HCT116 (cell line): ENCODE measurements around the gene MAP4K4. TPM values are rescaled to one million over a fixed set of nuclear protein-coding genes. Genes with fewer than 3 reads are reported as not detected.

ENCODE experiments used
- ATAC-seq: fragments of 200-7000 bp; cut with Tn5 transposase; 2 replicates; pipeline ENCODE4 v1.9.1; 2020; ENCODE audit warnings: mild to moderate bottlenecking, moderate library complexity
- BruUV-seq: library from RNA; stranded (reverse); fragments of 400-500 nt; replicated peaks from 2 replicates; lab custom pipeline; 2021; lab: Mats Ljungman, UMichigan
- CTCF ChIA-PET: fragments of 300-600 bp; sonication (Branson Sonifier 250); formaldehyde crosslinking; loops from one replicate; lab custom pipeline; 2021; ENCODE audit warnings: antibody characterized with exemption; lab: Charles Lee
- POLR2A ChIA-PET: fragments of 300-600, 350-600 bp; sonication (Branson Sonifier 250); formaldehyde crosslinking; loops from one replicate; lab custom pipeline; 2021; ENCODE audit warnings: antibody characterized with exemption; lab: Charles Lee
- RAD21 ChIA-PET, 2 experiments: fragments of 300-600 bp; sonication (Branson Sonifier 250); formaldehyde crosslinking; loops; one replicate each; lab custom pipeline; 2023; ENCODE audit warnings: low total read pairs in 2 of 2; ENCODE audit not compliant: uncharacterized antibody in 2 of 2, unreplicated experiment in 2 of 2, low non-redundant PET in 1 of 2; lab: Charles Lee
- DNase-seq: peaks from one replicate; pipeline ENCODE4 v3.0.0-alpha.2; 2010; ENCODE audit warnings: low read depth, low spot score
- H2AFZ ChIP-seq: fragments of 200-600 bp; shearing (Covaris generic), sonication (generic); 2 replicates; pipeline ENCODE4 v1.6.1; 2017; ENCODE audit warnings: low read depth, mixed run types, mixed read lengths, antibody characterized with exemption, low read length; ENCODE audit not compliant: poor library complexity, severe bottlenecking
- H3K27ac ChIP-seq: 2 replicates; pipeline ENCODE4 v1.5.1; 2012; ENCODE audit warnings: low read depth, low read length
- H3K27me3 ChIP-seq: fragments of 200-600 bp; sonication (generic); 2 replicates; pipeline ENCODE4 v1.6.1; 2016; ENCODE audit warnings: mixed run types, low read length, mixed read lengths; ENCODE audit not compliant: insufficient read depth
- H3K36me3 ChIP-seq, 2 experiments: fragments of 200-500 bp in 1 of 2; fragments of 200-600 bp in 1 of 2; sonication (Bioruptor generic) in 1 of 2; sonication (generic) in 1 of 2; 2 replicates each; pipeline versions ENCODE4 v1.5.1 to v1.6.1; 2014 to 2016; ENCODE audit warnings: low read length in 2 of 2, inconsistent platforms in 1 of 2, mixed read lengths in 1 of 2, mixed run types in 1 of 2; ENCODE audit not compliant: insufficient read depth in 2 of 2, control insufficient read depth in 1 of 2
- H3K4me1 ChIP-seq, 2 experiments: fragments of 200-600 bp in 1 of 2; sonication (generic) in 1 of 2; 2 replicates each; pipeline versions ENCODE4 v1.5.1 to v1.6.1; 2012 to 2017; ENCODE audit warnings: low read length in 2 of 2, inconsistent platforms in 1 of 2, mild to moderate bottlenecking in 1 of 2, mixed read lengths in 1 of 2, mixed run types in 1 of 2, moderate library complexity in 1 of 2; ENCODE audit not compliant: insufficient read depth in 2 of 2, control insufficient read depth in 1 of 2
- H3K4me2 ChIP-seq: fragments of 200-600 bp; sonication (generic); 2 replicates; pipeline ENCODE4 v1.6.1; 2017; ENCODE audit warnings: mixed run types, low read length, mixed read lengths
- H3K4me3 ChIP-seq, 2 experiments: fragments of 200-600 bp in 1 of 2; sonication (generic) in 1 of 2; replicated peaks in 1 of 2; 2 replicates each; pipeline ENCODE4 v1.5.1; 2011 to 2016; ENCODE audit warnings: low read length in 2 of 2, control low read depth in 1 of 2, low read depth in 1 of 2, mild to moderate bottlenecking in 1 of 2, mixed read lengths in 1 of 2, mixed run types in 1 of 2
- H3K79me2 ChIP-seq: fragments of 200-600 bp; sonication (generic); 2 replicates; pipeline ENCODE4 v1.6.1; 2017; ENCODE audit warnings: mild to moderate bottlenecking, mixed run types, low read length, moderate library complexity, mixed read lengths; ENCODE audit not compliant: insufficient read depth
- H3K9ac ChIP-seq: fragments of 200-600 bp; sonication (generic); 2 replicates; pipeline ENCODE4 v1.6.1; 2016; ENCODE audit warnings: low read length, mixed read lengths
- H3K9me2 ChIP-seq: fragments of 200-600 bp; sonication (generic), shearing (Covaris generic); 2 replicates; pipeline ENCODE4 v1.6.1; 2017; ENCODE audit warnings: mixed run types, mild to moderate bottlenecking, moderate library complexity; ENCODE audit not compliant: insufficient read depth
- H3K9me3 ChIP-seq, 2 experiments: fragments of 200-500 bp in 1 of 2; fragments of 200-600 bp in 1 of 2; sonication (Bioruptor generic) in 1 of 2; sonication (generic) in 1 of 2; 2 replicates each; pipeline ENCODE4 v1.6.1; 2014 to 2017; ENCODE audit warnings: low read length in 2 of 2, mixed read lengths in 2 of 2, inconsistent platforms in 1 of 2, low read depth in 1 of 2, mild to moderate bottlenecking in 1 of 2, mixed run types in 1 of 2, moderate library complexity in 1 of 2; ENCODE audit not compliant: control insufficient read depth in 1 of 2, insufficient read depth in 1 of 2
- H4K20me1 ChIP-seq: fragments of 200-600 bp; sonication (generic), shearing (Covaris generic); 2 replicates; pipeline ENCODE4 v1.6.1; 2017; ENCODE audit warnings: mixed run types, mild to moderate bottlenecking, moderate library complexity; ENCODE audit not compliant: insufficient read depth
- ATF3 ChIP-seq: IDR thresholded peaks from 2 replicates; pipeline ENCODE4 v1.6.1; 2012
- CEBPB ChIP-seq: IDR thresholded peaks from 2 replicates; pipeline ENCODE4 v1.6.1; 2012; ENCODE audit warnings: low read depth
- CTCF ChIP-seq, 3 experiments: fragments of 200-600 bp in 1 of 3; sonication (generic) in 1 of 3; IDR thresholded peaks in 2 of 3; conservative IDR thresholded peaks in 1 of 3; 2 replicates each; pipeline ENCODE4 v1.5.1; 2012 to 2017; ENCODE audit warnings: low read depth in 2 of 3, low read length in 2 of 3, antibody characterized with exemption in 1 of 3, borderline replicate concordance in 1 of 3, control low read depth in 1 of 3, mild to moderate bottlenecking in 1 of 3, mixed read lengths in 1 of 3, mixed run types in 1 of 3, moderate library complexity in 1 of 3; ENCODE audit not compliant: insufficient read depth in 1 of 3
- FOSL1 ChIP-seq: IDR thresholded peaks from 2 replicates; pipeline ENCODE4 v1.6.1; 2012; ENCODE audit warnings: low read depth
- JUND ChIP-seq: IDR thresholded peaks from 2 replicates; pipeline ENCODE4 v1.6.1; 2012
- POLR2A ChIP-seq: IDR thresholded peaks from 2 replicates; pipeline ENCODE4 v1.7.0; 2011; ENCODE audit warnings: borderline replicate concordance; ENCODE audit not compliant: insufficient read depth, insufficient read length; ENCODE audit errors: extremely low read depth
- POLR2AphosphoS5 ChIP-seq: IDR thresholded peaks from 2 replicates; pipeline ENCODE4 v1.6.1; 2011; ENCODE audit warnings: mild to moderate bottlenecking, low read depth, low read length, moderate library complexity
- SIN3A ChIP-seq: IDR thresholded peaks from 2 replicates; pipeline ENCODE4 v1.6.1; 2012; ENCODE audit warnings: low read depth
- SP1 ChIP-seq: IDR thresholded peaks from 2 replicates; pipeline ENCODE4 v1.6.1; 2012; ENCODE audit warnings: low read depth
- TCF7L2 ChIP-seq: IDR thresholded peaks from 2 replicates; pipeline ENCODE4 v1.7.0; 2011; ENCODE audit warnings: borderline replicate concordance, inconsistent platforms; ENCODE audit not compliant: insufficient read depth, insufficient read length; ENCODE audit errors: extremely low read depth
- ZFX ChIP-seq: fragments of 450-650 bp; IDR thresholded peaks from 2 replicates; pipeline ENCODE4 v1.6.1; 2017
- ZNF274 ChIP-seq: fragments of 200-500 bp; sonication (Bioruptor generic); IDR thresholded peaks from 2 replicates; pipeline ENCODE4 v1.6.1; 2014; ENCODE audit warnings: mild to moderate bottlenecking, low read depth, low read length, inconsistent platforms
- intact Hi-C: fragments of 100-400 bp; cut with micrococcal nuclease; formaldehyde crosslinking; loops from 2 replicates; pipeline ENCODE4 v1.10.0; 2022
- total RNA-seq: library from RNA; stranded (reverse); gene quantifications from one replicate; pipeline ENCODE4 v1.2.1, GENCODE V29; 2021; ENCODE audit not compliant: unreplicated experiment
- TF ChIP-seq, protein P1 (sequence below): IDR thresholded peaks from 2 replicates; pipeline ENCODE4 v1.6.1; 2012; ENCODE audit warnings: low read depth

Gene MAP4K4
- total RNA-seq, 1 experiment from 2014 or later, result 62.3 TPM

- Histone ChIP-seq H3K9me2 (no peaks in the 10 kb centered on the region), H3K36me3 (peaks cover 7 to 14% of the 10 kb centered on the region in 2 experiments; a peak in 2 of 4 replicates), H3K79me2 (no peaks in the 10 kb centered on the region), H3K4me1 (no peaks in the 10 kb centered on the region), H3K27ac (no peak overlapping the region), H3K4me3 (no peak overlapping the region), H4K20me1 (no peaks in the 10 kb centered on the region), H3K9me3 (no peaks in the 10 kb centered on the region), H3K27me3 (no peaks in the 10 kb centered on the region), H2AFZ (no peak overlapping the region), H3K4me2 (no peak overlapping the region), H3K9ac (no peak overlapping the region)
- no peak for DNase-seq
- no TSS peak for BruUV-seq
- ATAC-seq, result no peak
- TF ChIP-seq, protein P1, sequence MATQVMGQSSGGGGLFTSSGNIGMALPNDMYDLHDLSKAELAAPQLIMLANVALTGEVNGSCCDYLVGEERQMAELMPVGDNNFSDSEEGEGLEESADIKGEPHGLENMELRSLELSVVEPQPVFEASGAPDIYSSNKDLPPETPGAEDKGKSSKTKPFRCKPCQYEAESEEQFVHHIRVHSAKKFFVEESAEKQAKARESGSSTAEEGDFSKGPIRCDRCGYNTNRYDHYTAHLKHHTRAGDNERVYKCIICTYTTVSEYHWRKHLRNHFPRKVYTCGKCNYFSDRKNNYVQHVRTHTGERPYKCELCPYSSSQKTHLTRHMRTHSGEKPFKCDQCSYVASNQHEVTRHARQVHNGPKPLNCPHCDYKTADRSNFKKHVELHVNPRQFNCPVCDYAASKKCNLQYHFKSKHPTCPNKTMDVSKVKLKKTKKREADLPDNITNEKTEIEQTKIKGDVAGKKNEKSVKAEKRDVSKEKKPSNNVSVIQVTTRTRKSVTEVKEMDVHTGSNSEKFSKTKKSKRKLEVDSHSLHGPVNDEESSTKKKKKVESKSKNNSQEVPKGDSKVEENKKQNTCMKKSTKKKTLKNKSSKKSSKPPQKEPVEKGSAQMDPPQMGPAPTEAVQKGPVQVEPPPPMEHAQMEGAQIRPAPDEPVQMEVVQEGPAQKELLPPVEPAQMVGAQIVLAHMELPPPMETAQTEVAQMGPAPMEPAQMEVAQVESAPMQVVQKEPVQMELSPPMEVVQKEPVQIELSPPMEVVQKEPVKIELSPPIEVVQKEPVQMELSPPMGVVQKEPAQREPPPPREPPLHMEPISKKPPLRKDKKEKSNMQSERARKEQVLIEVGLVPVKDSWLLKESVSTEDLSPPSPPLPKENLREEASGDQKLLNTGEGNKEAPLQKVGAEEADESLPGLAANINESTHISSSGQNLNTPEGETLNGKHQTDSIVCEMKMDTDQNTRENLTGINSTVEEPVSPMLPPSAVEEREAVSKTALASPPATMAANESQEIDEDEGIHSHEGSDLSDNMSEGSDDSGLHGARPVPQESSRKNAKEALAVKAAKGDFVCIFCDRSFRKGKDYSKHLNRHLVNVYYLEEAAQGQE, result no peak
- TF ChIP-seq ZFX (no peak), FOSL1 (no peak), TCF7L2 (no peak), POLR2AphosphoS5 (no peak), POLR2A (no peak), ZNF274 (no peak), CTCF (IDR thresholded peaks at IDR 0.05 in 2 of 3, conservative IDR thresholded peaks at IDR 0.05 in 1 of 3; ENCODE audit: borderline replicate concordance in 1 of 3, insufficient read depth in 1 of 3, low read depth in 2 of 3, low read length in 2 of 3) (no peak), CEBPB (no peak), SP1 (no peak), SIN3A (no peak), JUND (no peak), ATF3 (no peak)
- POLR2A ChIA-PET, result no interaction called here
- CTCF ChIA-PET, result interaction anchor here (1.5 kb wide), 1 partner anchor 10 kb away, joined by 4 read pairs; no protein-coding TSS in a partner anchor
- RAD21 ChIA-PET, result no interaction called here
- intact Hi-C loops, result no loop called here
Measured at GRCh38 chr2:101863534-101863933, 166.0 kb downstream of the MAP4K4 start.
